Measurements from ENCODE around the gene ARSJ. TPM values are rescaled to one million over a fixed set of nuclear protein-coding genes. Genes with fewer than 3 reads are reported as not detected.

ARSJ gene
- total and polyA plus RNA-seq, 2 of the 8 experiments (the other 6 are each of a cell fraction or from before 2014, with no cell fraction given): 1.4 to 6.3 TPM

DNA sequence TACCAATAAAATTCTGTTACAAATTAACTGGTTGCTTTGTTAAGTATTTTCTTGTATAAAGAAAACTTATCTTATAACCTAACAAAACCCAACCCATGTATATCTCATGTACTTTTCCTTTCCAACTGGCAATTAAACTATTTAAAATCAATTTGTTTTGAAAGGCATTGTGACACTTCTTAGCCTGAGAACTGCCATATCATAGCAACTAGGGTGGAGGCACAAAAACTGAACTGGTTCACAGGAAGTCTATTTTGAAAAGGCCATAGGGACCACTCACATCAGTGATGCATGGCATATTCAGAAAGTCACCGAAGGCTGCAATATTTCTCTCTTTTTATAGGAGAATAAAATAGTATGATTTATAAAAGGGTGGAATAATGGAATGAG lies 40.5 kb upstream of the ARSJ start:
- Histone ChIP-seq H3K27me3 (replicated peaks in 1 of 4; ENCODE audit: control insufficient read depth in 3 of 4, extremely low read depth in 1 of 4, insufficient read depth in 3 of 4, low read length in 3 of 4) (no peaks in the 10 kb centered on the region), H3K23me2 (ENCODE audit: low read depth, low read length) (no peaks in the 10 kb centered on the region), H2AK5ac (ENCODE audit: low read depth, low read length) (no peak overlapping the region), H3K79me2 (ENCODE audit: control insufficient read depth in 1 of 2, insufficient read depth in 2 of 2, low read length in 2 of 2) (no peaks in the 10 kb centered on the region), H3K36me3 (ENCODE audit: control insufficient read depth in 2 of 4, insufficient read depth in 4 of 4, low read length in 3 of 4) (no peaks in the 10 kb centered on the region), H2BK120ac (replicated peaks; ENCODE audit: low read depth, low read length) (no peak overlapping the region), H3K79me1 (ENCODE audit: low read depth, low read length) (no peaks in the 10 kb centered on the region), H4K20me1 (replicated peaks in 1 of 2; ENCODE audit: control insufficient read depth in 1 of 2, insufficient read depth in 2 of 2, low read length in 2 of 2) (no peaks in the 10 kb centered on the region), H3K4me1 (replicated peaks in 1 of 4; ENCODE audit: control insufficient read depth in 3 of 4, insufficient read depth in 4 of 4, low read length in 3 of 4) (no peaks in the 10 kb centered on the region), H3K56ac (replicated peaks; ENCODE audit: insufficient read length, low read depth, low read length) (no peak overlapping the region), H3K23ac (ENCODE audit: insufficient read length) (no peak overlapping the region), H2BK15ac (ENCODE audit: low read length) (no peak overlapping the region), H4K8ac (ENCODE audit: extremely low read depth, insufficient read depth, low read length) (no peak overlapping the region), H3K9me3 (ENCODE audit: insufficient read depth in 2 of 2, low read depth in 1 of 2, low read length in 1 of 2) (no peaks in the 10 kb centered on the region), H3K9ac (replicated peaks in 1 of 4; ENCODE audit: extremely low read depth in 1 of 4, low read depth in 3 of 4, low read length in 3 of 4) (no peak overlapping the region), H3K4me2 (ENCODE audit: insufficient read depth in 1 of 2, low read depth in 2 of 2, low read length in 2 of 2) (no peak overlapping the region), H3K4me3 (ENCODE audit: extremely low read depth in 1 of 4, insufficient read depth in 2 of 4, low read depth in 3 of 4, low read length in 4 of 4) (no peak overlapping the region), H4K5ac (ENCODE audit: insufficient read length, low read depth, low read length) (no peak overlapping the region), H4K91ac (replicated peaks; ENCODE audit: insufficient read length, low read length) (no peak overlapping the region), H3K14ac (ENCODE audit: insufficient read length) (no peak overlapping the region), H3K18ac (ENCODE audit: extremely low read depth, low read length) (no peak overlapping the region), H2BK20ac (ENCODE audit: low read length) (no peak overlapping the region), H2AFZ (ENCODE audit: low read length) (no peak overlapping the region), H3K27ac (ENCODE audit: low read depth, low read length) (no peak overlapping the region), H2BK5ac (ENCODE audit: low read depth, low read length) (no peak overlapping the region), H2BK12ac (ENCODE audit: low read depth, low read length) (no peak overlapping the region), H3K4ac (replicated peaks; ENCODE audit: insufficient read length, low read depth, low read length) (no peak overlapping the region)
- DNase-seq (ENCODE audit: low read depth in 1 of 2, low spot score in 2 of 2): no peak
- POLR2A ChIA-PET (ENCODE audit: partially characterized antibody): no interaction called here
- WGBS, 2 experiments (ENCODE audit: extremely low coverage in 1 of 2, insufficient coverage in 1 of 2, insufficient read length in 1 of 2, insufficient replicate concordance in 2 of 2, low coverage in 1 of 2, low lambda C conversion rate in 2 of 2, missing lambda C conversion rate in 1 of 2): 100% methylated on average over 1 of the region's 1 CpG; no CpG with 5 or more reads in 1 of the 2 experiments
- CTCF ChIA-PET (ENCODE audit: partially characterized antibody): no interaction called here
- no peak for FAIRE-seq
- TF ChIP-seq TAF7 (optimal IDR thresholded peaks at IDR 0.05; ENCODE audit: borderline replicate concordance, low read depth, low read length): no peak
- TF ChIP-seq BCL11A (IDR thresholded peaks at IDR 0.05; ENCODE audit: low read depth in 2 of 2, low read length in 2 of 2): no peak
- no peak for TF ChIP-seq JUN (IDR thresholded peaks at IDR 0.05; ENCODE audit: low read depth, low read length)
- TF ChIP-seq, protein P1, sequence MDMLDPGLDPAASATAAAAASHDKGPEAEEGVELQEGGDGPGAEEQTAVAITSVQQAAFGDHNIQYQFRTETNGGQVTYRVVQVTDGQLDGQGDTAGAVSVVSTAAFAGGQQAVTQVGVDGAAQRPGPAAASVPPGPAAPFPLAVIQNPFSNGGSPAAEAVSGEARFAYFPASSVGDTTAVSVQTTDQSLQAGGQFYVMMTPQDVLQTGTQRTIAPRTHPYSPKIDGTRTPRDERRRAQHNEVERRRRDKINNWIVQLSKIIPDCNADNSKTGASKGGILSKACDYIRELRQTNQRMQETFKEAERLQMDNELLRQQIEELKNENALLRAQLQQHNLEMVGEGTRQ (IDR thresholded peaks at IDR 0.05; ENCODE audit: low read length): no peak
- no peak for TF ChIP-seq ASH2L (IDR thresholded peaks at IDR 0.05; ENCODE audit: low read length)
- no peak for TF ChIP-seq SUZ12 (IDR thresholded peaks at IDR 0.05; ENCODE audit: low read length)

Data from H1 (cell line).